PC-3 (cell line): ENCODE results near the gene RPL22. TPM values are rescaled to one million over a fixed set of nuclear protein-coding genes. Genes with fewer than 3 reads are reported as not detected.

Source experiments
- ATAC-seq: fragments of 200-7000 bp; cut with Tn5 transposase; 2 replicates; pipeline ENCODE4 v1.9.1; 2020; ENCODE audit warnings: mild to moderate bottlenecking, moderate library complexity
- BruUV-seq: library from RNA; stranded (reverse); fragments of 400-500 nt; replicated peaks from 2 replicates; lab custom pipeline; 2021; lab: Mats Ljungman, UMichigan
- CTCF ChIA-PET: fragments of 300-600 bp; sonication (Branson Sonifier 250); formaldehyde crosslinking; loops from one replicate; lab custom pipeline; 2022; ENCODE audit warnings: antibody characterized with exemption; lab: Charles Lee
- POLR2A ChIA-PET: fragments of 300-600 bp; sonication (Branson Sonifier 250); formaldehyde crosslinking; loops from one replicate; lab custom pipeline; 2022; ENCODE audit warnings: antibody characterized with exemption; ENCODE audit not compliant: unreplicated experiment; lab: Charles Lee
- DNase-seq: peaks from one replicate; pipeline ENCODE4 v3.0.0-alpha.2; 2015
- H2AFZ ChIP-seq: fragments of 300-600 bp; sonication (generic); 2 replicates; pipeline ENCODE4 v1.6.0; 2016; ENCODE audit warnings: antibody characterized with exemption, low read length
- H3F3A ChIP-seq: fragments of 300-600 bp; sonication (generic); one replicate; pipeline ENCODE4 v1.6.0; 2017; ENCODE audit warnings: antibody characterized with exemption, low read length, control low read depth, mild to moderate bottlenecking; ENCODE audit not compliant: unreplicated experiment
- H3K27ac ChIP-seq: fragments of 300-600 bp; sonication (generic); 2 replicates; pipeline ENCODE4 v1.5.1; 2016; ENCODE audit warnings: mild to moderate bottlenecking, low read length
- H3K27me3 ChIP-seq: fragments of 300-600 bp; sonication (generic); 2 replicates; pipeline ENCODE4 v1.6.1; 2016; ENCODE audit warnings: low read length, mixed read lengths
- H3K36me3 ChIP-seq: fragments of 300-600 bp; sonication (generic); 2 replicates; pipeline ENCODE4 v1.6.1; 2016; ENCODE audit warnings: low read depth, mixed run types, low read length, mixed read lengths
- H3K4me1 ChIP-seq: fragments of 300-600 bp; sonication (generic); 2 replicates; pipeline ENCODE4 v1.5.1; 2016; ENCODE audit warnings: low read length; ENCODE audit not compliant: insufficient read depth
- H3K4me2 ChIP-seq: fragments of 300-600 bp; sonication (generic); 2 replicates; pipeline ENCODE4 v1.6.0; 2016; ENCODE audit warnings: low read length
- H3K4me3 ChIP-seq: fragments of 300-600 bp; sonication (generic); 2 replicates; pipeline ENCODE4 v1.5.1; 2016; ENCODE audit warnings: mild to moderate bottlenecking, low read length, mixed read lengths
- H3K79me2 ChIP-seq: fragments of 300-600 bp; sonication (generic); 2 replicates; pipeline ENCODE4 v1.6.1; 2017; ENCODE audit warnings: low read length, mixed read lengths
- H3K9ac ChIP-seq: fragments of 300-600 bp; sonication (generic); 2 replicates; pipeline ENCODE4 v1.6.0; 2016; ENCODE audit warnings: mild to moderate bottlenecking, low read length
- H3K9me2 ChIP-seq: fragments of 300-600 bp; sonication (generic); replicated peaks from 2 replicates; pipeline ENCODE4 v1.6.1; 2016; ENCODE audit warnings: mixed run types, low read length, mixed read lengths
- H3K9me3 ChIP-seq: fragments of 300-600 bp; sonication (generic); 2 replicates; pipeline ENCODE4 v1.6.1; 2016; ENCODE audit warnings: low read length, mixed read lengths
- H4K20me1 ChIP-seq: fragments of 300-600 bp; sonication (generic); 2 replicates; pipeline ENCODE4 v1.6.1; 2016; ENCODE audit warnings: low read length, mixed read lengths
- EZH2 ChIP-seq: fragments of 300-600 bp; sonication (generic); IDR thresholded peaks from one replicate; pipeline ENCODE4 v1.6.1; 2017; ENCODE audit warnings: antibody characterized with exemption, mild to moderate bottlenecking, low read length; ENCODE audit not compliant: unreplicated experiment
- EZH2phosphoT487 ChIP-seq: fragments of 300-600 bp; sonication (generic); IDR thresholded peaks from 2 replicates; pipeline ENCODE4 v1.6.1; 2018; ENCODE audit warnings: mild to moderate bottlenecking, antibody characterized with exemption, low read length, borderline replicate concordance
- intact Hi-C: fragments of 100-400 bp; cut with micrococcal nuclease; formaldehyde crosslinking; loops from 2 replicates; pipeline ENCODE4 v1.9.0; 2023
- total RNA-seq: library from RNA; depleted of rRNA; stranded (reverse); fragments of >200 nt; gene quantifications from 2 replicates; pipeline ENCODE4 v1.2.3, GENCODE V29; 2014
- TF ChIP-seq, protein P1 (sequence below): fragments of 300-600 bp; sonication (generic); conservative IDR thresholded peaks from 2 replicates; pipeline ENCODE4 v1.5.1; 2017; ENCODE audit warnings: antibody characterized with exemption, low read depth, mild to moderate bottlenecking, low read length

Gene RPL22
- total RNA-seq, 1 experiment from 2014 or later, result 283 TPM

DNA sequence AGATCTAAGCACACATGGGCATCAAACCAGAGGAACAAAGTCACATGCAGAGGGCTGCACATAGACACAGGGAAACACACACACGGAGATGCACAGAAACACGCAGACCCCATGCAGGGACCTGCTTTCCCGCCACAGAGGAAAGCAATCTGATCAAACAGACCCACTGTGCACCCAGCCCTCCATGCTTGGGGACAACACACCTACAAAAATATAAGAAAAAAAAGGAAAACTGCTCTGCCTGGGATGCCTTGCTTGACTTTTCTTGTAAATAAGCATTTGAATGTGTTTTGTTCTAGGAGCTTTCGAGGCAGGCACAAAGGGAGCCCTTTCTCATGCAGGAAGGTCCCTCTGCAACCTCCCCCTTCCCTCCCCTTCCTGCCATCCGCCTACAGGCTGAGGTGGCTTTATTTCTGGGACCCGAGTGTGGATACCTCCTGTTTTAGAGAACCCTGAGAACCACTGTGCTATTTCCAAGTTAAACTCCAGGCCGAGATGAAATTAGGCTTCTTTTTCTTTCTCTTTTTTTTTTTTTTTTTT, 39.9 kb upstream of the RPL22 start:
- peaks cover 8% of the 10 kb centered on the region for H4K20me1 ChIP-seq
- H3K9ac ChIP-seq, result no peak overlapping the region
- H3F3A ChIP-seq, result no peaks in the 10 kb centered on the region
- H3K27me3 ChIP-seq, result peaks cover 23% of the 10 kb centered on the region
- TF ChIP-seq EZH2, result no peak
- TF ChIP-seq, protein P1, sequence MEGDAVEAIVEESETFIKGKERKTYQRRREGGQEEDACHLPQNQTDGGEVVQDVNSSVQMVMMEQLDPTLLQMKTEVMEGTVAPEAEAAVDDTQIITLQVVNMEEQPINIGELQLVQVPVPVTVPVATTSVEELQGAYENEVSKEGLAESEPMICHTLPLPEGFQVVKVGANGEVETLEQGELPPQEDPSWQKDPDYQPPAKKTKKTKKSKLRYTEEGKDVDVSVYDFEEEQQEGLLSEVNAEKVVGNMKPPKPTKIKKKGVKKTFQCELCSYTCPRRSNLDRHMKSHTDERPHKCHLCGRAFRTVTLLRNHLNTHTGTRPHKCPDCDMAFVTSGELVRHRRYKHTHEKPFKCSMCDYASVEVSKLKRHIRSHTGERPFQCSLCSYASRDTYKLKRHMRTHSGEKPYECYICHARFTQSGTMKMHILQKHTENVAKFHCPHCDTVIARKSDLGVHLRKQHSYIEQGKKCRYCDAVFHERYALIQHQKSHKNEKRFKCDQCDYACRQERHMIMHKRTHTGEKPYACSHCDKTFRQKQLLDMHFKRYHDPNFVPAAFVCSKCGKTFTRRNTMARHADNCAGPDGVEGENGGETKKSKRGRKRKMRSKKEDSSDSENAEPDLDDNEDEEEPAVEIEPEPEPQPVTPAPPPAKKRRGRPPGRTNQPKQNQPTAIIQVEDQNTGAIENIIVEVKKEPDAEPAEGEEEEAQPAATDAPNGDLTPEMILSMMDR, result no peak
- no peak for TF ChIP-seq EZH2phosphoT487
- H3K4me2 ChIP-seq, result no peak overlapping the region
- H3K79me2 ChIP-seq, result peaks cover 13% of the 10 kb centered on the region
- intact Hi-C loops, result no loop called here
- no TSS peak for BruUV-seq
- POLR2A ChIA-PET, result interaction anchor here (0.6 kb wide), 1 partner anchor 180 kb away, joined by 3 read pairs; no protein-coding TSS in a partner anchor
- no peaks in the 10 kb centered on the region for H3K9me2 ChIP-seq
- no peak overlapping the region for H3K4me3 ChIP-seq
- ATAC-seq (no peak), DNase-seq (no peak)
- CTCF ChIA-PET, result interaction anchor here (0.6 to 1.8 kb wide), 2 partner anchors 34 to 62 kb away, joined by 4 to 6 read pairs; no protein-coding TSS in a partner anchor
- H3K9me3 ChIP-seq, result no peaks in the 10 kb centered on the region
- no peaks in the 10 kb centered on the region for H3K36me3 ChIP-seq
- no peak overlapping the region for H2AFZ ChIP-seq
- H3K27ac ChIP-seq, result no peak overlapping the region
- peaks cover 3% of the 10 kb centered on the region for H3K4me1 ChIP-seq

DNA sequence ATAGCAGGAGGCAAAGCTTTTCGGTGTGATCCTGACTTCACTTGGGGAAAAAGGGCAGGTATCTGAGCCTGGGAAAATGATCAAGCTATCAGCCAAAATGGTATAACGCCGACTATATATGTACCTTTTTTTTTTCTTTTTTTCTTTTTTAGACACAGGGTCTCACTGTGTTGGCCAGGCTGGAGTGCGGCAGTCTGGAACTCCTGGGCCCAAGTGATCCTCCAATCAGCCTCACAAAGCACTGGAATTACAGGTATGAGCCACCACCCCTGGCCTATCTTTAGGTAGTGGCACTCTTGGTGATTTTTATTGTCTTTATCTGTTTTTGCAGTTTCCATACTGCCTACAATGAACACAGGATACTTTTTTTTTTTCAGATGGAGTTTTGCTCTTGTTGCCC, 37.7 kb upstream of the RPL22 start:
- ChIA-PET POLR2A (no interaction called here), CTCF (interaction anchor here (0.6 kb wide), 1 partner anchor 156 kb away, joined by 9 read pairs; the partner anchor contains the start of gene ACOT7)
- H3K27me3 ChIP-seq, result peaks cover 10% of the 10 kb centered on the region

More for the DNA sequence above, 37.7 kb upstream of the RPL22 start:
- no peak for ATAC-seq
- no peaks in the 10 kb centered on the region for H3F3A ChIP-seq
- H2AFZ ChIP-seq, result no peak overlapping the region
- intact Hi-C loops, result no loop called here
- no peaks in the 10 kb centered on the region for H3K9me3 ChIP-seq
- no peak for DNase-seq
- H3K27ac ChIP-seq, result no peak overlapping the region
- peaks cover 15% of the 10 kb centered on the region for H3K4me1 ChIP-seq
- H3K79me2 ChIP-seq, result peaks cover 32% of the 10 kb centered on the region
- H3K9ac ChIP-seq, result no peak overlapping the region
- H3K36me3 ChIP-seq, result peaks cover 12% of the 10 kb centered on the region
- H3K4me3 ChIP-seq, result no peak overlapping the region
- TF ChIP-seq EZH2 (no peak), EZH2phosphoT487 (no peak)
- TF ChIP-seq, protein P1, result no peak
- no TSS peak for BruUV-seq
- H3K9me2 ChIP-seq, result no peaks in the 10 kb centered on the region
- H4K20me1 ChIP-seq, result peaks cover 12% of the 10 kb centered on the region
- H3K4me2 ChIP-seq, result no peak overlapping the region
